ENCODE data around the gene SPDYC.
A peak's percentile ranks its signal among the peaks of the same experiment; 100 is the strongest.

Gene SPDYC

DNA sequence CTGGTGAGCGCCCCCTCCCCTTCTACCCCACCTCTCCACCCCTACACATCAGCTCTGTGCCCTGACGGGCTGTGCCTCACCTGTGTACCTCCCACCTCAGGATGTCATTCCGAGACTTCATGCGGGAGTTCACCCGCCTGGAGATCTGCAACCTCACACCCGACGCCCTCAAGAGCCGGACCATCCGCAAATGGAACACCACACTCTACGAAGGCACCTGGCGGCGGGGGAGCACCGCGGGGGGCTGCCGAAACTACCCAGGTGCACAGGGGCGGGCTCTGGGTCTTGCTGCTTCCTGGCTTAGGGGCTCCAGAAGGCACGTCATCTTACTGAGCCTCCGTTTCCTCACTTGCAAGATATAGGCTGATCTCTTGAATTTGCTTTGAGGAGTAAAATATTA, 18.5 kb downstream of the SPDYC start:
- no peak for DNase-seq
- Mint-ChIP-seq H3K27ac (no peak overlapping the region), H3K27me3 (no peaks in the 10 kb centered on the region), H3K4me3 (no peak overlapping the region), H3K4me1 (peaks cover 19 to 32% of the 10 kb centered on the region in 2 donors), H3K9me3 (no peaks in the 10 kb centered on the region), H3K36me3 (peaks cover 30 to 42% of the 10 kb centered on the region in 2 donors)
- no peak for ATAC-seq (replicated peaks)

DNA sequence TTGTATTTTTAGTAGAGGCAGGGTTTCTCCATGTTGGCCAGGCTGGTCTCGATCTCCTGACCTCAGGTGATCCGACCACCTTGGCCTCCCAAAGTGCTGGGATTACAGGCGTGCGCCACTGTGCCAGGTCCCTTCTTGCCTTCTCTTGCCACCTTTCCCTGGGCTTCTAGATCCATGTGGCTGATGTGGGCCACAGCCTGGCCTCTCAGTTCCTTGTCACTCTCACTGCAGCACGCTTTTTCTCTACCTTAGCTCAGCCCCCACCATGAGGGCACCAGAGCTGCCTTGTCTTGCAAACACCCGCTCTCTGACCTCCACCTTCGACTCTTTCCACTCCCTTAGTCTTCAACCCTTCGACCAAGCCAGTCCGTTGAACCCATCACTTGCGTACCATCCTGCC, 19.2 kb downstream of the SPDYC start:
- H3K27ac Mint-ChIP-seq: peak overlapping the region; percentile 20
- DNase-seq (no peak), ATAC-seq (replicated peaks) (no peak)
- H3K4me3 Mint-ChIP-seq: no peak overlapping the region
- H3K4me1 Mint-ChIP-seq: peaks cover 16 to 25% of the 10 kb centered on the region in 2 donors
- no peaks in the 10 kb centered on the region for H3K9me3 Mint-ChIP-seq
- peaks cover 27 to 39% of the 10 kb centered on the region in 2 donors for H3K36me3 Mint-ChIP-seq
- no peaks in the 10 kb centered on the region for H3K27me3 Mint-ChIP-seq

DNA sequence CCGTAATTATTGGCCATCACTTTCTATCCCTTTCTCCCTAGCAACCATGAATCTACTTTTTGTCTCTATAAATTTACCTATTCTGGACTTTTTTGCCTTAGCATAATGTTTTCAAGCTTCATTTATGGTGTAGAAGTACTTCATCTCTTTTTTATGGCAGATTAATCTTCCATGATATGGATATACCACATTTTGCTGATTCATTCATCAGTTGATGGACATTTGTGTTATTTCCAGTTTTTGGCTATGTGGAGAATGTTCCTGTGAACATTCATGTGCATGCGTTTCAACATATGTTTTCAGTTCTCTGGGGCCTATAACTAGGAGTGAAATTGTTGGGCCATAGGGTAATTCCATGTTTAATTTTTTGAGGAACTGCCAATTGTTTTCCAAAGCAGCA, 24.5 kb downstream of the SPDYC start:
- no peak for ATAC-seq (replicated peaks)
- Mint-ChIP-seq H3K4me1 (peaks cover 16 to 23% of the 10 kb centered on the region in 2 donors), H3K36me3 (peaks cover 29 to 42% of the 10 kb centered on the region in 2 donors), H3K9me3 (no peaks in the 10 kb centered on the region), H3K4me3 (no peak overlapping the region), H3K27me3 (no peaks in the 10 kb centered on the region), H3K27ac (no peak overlapping the region)
- no peak for DNase-seq

DNA sequence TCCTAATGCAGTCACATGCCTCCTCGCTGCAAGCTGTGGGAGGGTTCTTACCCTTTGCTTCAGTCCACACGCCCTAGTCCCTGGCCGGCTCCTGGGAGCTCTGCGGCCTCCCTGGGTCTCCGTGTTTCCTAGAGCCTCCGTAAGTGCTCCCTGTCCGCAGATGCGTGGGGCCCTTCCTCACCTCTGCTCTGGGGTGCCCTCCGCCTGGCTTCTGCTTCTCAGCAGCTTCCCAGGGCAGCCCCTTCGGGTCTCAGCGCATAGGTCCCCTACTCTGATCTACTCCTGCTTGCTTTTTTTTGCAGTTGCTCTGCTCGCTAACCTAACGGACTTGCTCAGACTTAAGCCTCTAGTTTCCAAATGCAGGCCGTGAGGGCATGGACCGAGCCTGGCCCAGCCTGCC, 34.1 kb downstream of the SPDYC start:
- Mint-ChIP-seq H3K4me3 (no peak overlapping the region), H3K36me3 (peaks cover 50 to 61% of the 10 kb centered on the region in 2 donors), H3K9me3 (no peaks in the 10 kb centered on the region), H3K27me3 (no peaks in the 10 kb centered on the region), H3K4me1 (peaks cover 5 to 22% of the 10 kb centered on the region in 2 donors), H3K27ac (no peak overlapping the region)
- DNase-seq: no peak
- ATAC-seq (replicated peaks): no peak

DNA sequence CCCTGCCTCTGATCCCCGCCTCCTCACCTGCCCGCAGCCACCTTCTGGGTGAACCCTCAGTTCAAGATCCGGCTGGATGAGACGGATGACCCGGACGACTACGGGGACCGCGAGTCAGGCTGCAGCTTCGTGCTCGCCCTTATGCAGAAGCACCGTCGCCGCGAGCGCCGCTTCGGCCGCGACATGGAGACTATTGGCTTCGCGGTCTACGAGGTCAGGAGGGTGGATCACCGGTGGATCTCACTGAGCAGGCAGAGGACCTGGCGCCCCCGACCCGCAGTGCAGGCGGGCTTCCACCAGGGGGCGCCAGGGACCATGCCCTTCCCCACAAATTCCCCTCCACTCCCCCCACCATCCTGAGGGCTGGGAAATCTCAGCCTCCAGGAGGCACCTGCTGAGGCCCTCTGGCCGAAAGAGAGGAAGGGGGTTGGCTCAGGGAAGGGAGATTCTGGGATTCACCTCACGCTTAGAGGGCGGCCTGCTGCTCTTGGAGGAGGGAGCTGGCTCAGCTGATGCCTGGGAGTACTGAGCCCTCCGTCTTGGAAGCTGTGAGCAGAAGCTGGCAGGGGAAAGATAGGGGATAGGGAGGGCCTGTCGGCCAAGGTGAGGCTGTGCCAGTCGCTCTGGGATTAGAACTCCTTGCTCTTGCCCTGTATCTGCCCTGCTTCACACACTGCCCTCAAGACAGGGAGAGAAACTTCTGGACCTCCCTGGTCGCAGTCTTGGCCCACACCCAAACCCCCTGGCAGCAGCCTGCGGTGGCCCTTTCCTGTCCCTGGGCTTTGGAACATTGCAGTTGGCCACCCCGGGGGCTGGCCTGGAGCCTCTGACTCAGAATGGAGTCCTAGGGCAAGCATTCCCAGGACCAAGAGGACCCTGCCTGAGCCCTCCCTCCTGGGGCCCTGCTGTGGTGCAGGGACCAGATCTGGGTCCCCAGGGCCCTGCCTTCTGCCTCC, 34.9 kb downstream of the SPDYC start:
- Mint-ChIP-seq H3K27me3 (no peaks in the 10 kb centered on the region), H3K36me3 (peaks cover 56 to 61% of the 10 kb centered on the region in 2 donors), H3K27ac (peak overlapping the region; percentile 51), H3K4me1 (peaks cover 5 to 22% of the 10 kb centered on the region in 2 donors), H3K9me3 (no peaks in the 10 kb centered on the region), H3K4me3 (no peak overlapping the region)
- DNase-seq (no peak), ATAC-seq (replicated peaks) (peak; percentile 73 to 74)

DNA sequence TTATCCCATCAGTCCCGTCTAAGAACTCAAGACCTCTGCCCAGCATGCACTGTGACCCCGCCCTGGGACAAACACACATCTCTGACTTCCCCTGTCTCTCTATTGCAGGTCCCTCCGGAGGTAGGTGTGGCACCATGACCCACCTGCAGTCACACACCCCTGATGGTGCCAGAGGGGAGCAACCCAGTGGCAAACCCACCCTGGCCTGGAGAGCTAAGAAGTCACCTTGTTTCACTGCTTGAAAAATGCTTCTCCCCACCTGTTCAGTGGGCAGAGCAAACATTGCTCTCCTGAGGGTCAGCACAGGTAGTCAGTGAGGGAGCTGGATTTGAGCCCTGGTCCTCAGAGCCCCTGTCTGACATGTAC, 35.6 kb downstream of the SPDYC start:
- Mint-ChIP-seq H3K4me1 (peaks cover 5 to 19% of the 10 kb centered on the region in 2 donors), H3K36me3 (peaks cover 54 to 60% of the 10 kb centered on the region in 2 donors), H3K27ac (peak overlapping the region; percentile 21)

DNA sequence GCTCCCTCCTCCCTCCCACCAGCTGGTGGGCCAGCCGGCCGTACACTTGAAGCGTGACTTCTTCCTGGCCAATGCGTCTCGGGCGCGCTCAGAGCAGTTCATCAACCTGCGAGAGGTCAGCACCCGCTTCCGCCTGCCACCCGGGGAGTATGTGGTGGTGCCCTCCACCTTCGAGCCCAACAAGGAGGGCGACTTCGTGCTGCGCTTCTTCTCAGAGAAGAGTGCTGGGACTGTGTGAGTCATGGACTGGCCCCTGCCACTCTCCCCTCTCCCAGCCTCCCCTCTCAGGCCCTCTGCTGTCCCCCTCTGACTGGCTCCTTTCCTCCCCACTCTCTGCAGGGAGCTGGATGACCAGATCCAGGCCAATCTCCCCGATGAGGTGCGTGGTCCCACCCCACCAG, 36.4 kb downstream of the SPDYC start:
- no peak overlapping the region for H3K4me3 Mint-ChIP-seq
- no peak overlapping the region for H3K27ac Mint-ChIP-seq
- no peaks in the 10 kb centered on the region for H3K9me3 Mint-ChIP-seq
- ATAC-seq (replicated peaks) (no peak), DNase-seq (no peak)
- H3K36me3 Mint-ChIP-seq: peaks cover 53 to 60% of the 10 kb centered on the region in 2 donors
- no peaks in the 10 kb centered on the region for H3K27me3 Mint-ChIP-seq
- peaks cover 5 to 11% of the 10 kb centered on the region in 2 donors for H3K4me1 Mint-ChIP-seq

More for the DNA sequence above, 35.6 kb downstream of the SPDYC start:
- no peak for ATAC-seq (replicated peaks)
- no peak overlapping the region for H3K4me3 Mint-ChIP-seq
- no peaks in the 10 kb centered on the region for H3K9me3 Mint-ChIP-seq
- H3K27me3 Mint-ChIP-seq: no peaks in the 10 kb centered on the region
- DNase-seq: no peak

DNA sequence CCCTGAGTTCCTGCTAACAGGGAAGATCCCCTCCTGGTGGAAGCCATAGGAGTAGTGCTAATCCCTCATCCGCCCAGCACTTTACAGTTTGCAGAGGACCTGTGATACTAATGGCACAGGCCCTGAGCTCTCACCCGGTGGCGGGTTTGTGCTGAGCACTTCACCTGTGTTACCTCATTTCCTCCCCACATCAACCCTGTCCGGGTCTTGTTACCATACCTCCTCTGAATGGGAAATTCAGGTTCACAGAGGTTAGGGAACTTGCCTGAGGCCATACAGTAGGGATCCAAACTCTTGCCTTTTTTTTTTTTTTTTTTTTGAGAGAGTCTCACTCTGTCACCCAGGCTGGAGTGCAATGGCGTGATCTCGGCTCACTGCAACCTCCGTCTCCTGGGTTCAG, 36.9 kb downstream of the SPDYC start:
- Mint-ChIP-seq H3K4me3 (no peak overlapping the region), H3K4me1 (peaks cover 5 to 11% of the 10 kb centered on the region in 2 donors), H3K27me3 (no peaks in the 10 kb centered on the region), H3K36me3 (peaks cover 54 to 60% of the 10 kb centered on the region in 2 donors), H3K27ac (peak overlapping the region; percentile 66), H3K9me3 (no peaks in the 10 kb centered on the region)
- ATAC-seq (replicated peaks) (no peak), DNase-seq (no peak)

DNA sequence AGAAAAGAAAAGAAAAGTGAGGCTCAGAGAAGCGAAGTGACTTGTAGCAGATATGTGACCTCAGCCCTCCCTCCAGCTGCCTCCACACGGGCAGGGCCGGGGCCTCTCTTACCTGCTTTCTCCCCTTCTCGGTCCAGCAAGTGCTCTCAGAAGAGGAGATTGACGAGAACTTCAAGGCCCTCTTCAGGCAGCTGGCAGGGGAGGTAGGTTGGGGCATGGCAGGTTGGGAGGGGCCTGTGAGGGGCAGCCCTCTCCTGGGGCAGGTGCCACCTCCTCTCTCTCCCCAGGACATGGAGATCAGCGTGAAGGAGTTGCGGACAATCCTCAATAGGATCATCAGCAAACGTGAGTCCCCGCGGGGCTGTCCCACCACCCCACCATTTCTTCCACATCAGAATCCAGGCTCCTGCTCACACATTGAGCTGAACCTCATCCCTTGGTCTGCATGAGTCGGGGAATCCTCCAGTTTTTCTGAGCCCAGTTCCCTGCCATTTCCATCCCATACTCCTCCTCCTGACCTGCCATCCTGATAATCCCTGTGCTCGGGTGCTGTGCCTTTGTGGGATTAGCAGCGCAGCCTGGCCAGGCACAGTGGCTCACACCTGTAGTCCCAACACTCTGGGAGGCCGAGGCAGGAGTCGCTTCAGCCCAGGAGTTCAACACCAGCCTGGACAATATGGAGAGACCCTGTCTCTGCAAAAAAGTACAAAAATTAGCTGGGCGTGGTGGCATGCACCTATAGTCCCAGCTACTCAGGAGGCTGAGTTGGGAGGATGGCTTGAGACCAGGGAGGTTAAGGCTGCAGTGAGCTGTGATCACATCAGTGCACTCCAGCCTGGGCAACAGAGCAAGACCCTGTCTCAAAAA, 38.1 kb downstream of the SPDYC start:
- H3K27ac Mint-ChIP-seq: no peak overlapping the region
- ATAC-seq (replicated peaks) (no peak), DNase-seq (no peak)
- H3K27me3 Mint-ChIP-seq: no peaks in the 10 kb centered on the region
- no peaks in the 10 kb centered on the region for H3K9me3 Mint-ChIP-seq
- no peak overlapping the region for H3K4me3 Mint-ChIP-seq
- peaks cover 5 to 16% of the 10 kb centered on the region in 2 donors for H3K4me1 Mint-ChIP-seq
- H3K36me3 Mint-ChIP-seq: peaks cover 53 to 62% of the 10 kb centered on the region in 2 donors

DNA sequence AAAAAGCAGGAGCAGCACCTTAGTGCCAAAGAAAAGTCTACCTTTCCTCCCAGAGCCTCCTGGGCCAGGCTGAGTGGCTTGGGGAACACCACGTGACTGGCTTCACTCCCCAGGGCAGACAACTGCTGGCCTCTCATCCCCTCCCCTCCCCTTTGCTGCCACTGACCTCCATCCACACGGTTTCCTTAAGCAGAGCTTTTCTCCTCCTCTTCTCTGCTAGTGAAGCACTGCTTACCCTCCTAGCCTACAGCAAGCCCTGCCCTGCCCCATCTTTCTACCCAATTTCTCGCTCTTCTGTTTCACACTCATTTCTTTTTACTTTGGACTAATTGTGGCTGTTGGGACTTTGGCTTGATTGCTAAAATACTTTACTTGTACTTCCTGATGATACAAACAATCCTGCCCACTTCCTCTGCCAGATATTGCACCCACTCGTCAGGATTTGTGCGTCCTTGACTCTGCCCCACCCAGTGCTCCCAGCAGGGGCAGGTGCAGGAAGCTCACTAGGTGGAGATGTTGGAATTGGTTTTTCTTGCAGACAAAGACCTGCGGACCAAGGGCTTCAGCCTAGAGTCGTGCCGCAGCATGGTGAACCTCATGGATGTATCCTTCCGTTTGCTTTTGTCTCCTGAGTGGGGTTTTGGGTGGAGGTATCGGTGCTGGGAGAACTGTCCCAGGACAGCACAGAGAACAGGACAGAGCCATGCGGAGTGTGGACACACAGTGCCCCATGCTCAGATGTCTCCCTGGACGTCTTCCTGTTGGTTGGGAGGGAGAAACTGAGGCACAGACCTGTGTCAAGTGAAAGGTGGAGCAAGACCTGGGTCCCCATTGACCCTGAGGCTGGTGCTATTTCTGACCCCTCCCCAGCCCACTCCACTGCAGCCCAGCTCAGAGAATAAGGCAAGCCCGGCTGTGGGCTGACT, 39.0 kb downstream of the SPDYC start:
- no peak for ATAC-seq (replicated peaks)
- Mint-ChIP-seq H3K36me3 (peaks cover 53 to 61% of the 10 kb centered on the region in 2 donors), H3K9me3 (no peaks in the 10 kb centered on the region), H3K4me3 (no peak overlapping the region), H3K4me1 (peaks cover 12 to 25% of the 10 kb centered on the region in 2 donors), H3K27ac (no peak overlapping the region), H3K27me3 (no peaks in the 10 kb centered on the region)
- DNase-seq: no peak

DNA sequence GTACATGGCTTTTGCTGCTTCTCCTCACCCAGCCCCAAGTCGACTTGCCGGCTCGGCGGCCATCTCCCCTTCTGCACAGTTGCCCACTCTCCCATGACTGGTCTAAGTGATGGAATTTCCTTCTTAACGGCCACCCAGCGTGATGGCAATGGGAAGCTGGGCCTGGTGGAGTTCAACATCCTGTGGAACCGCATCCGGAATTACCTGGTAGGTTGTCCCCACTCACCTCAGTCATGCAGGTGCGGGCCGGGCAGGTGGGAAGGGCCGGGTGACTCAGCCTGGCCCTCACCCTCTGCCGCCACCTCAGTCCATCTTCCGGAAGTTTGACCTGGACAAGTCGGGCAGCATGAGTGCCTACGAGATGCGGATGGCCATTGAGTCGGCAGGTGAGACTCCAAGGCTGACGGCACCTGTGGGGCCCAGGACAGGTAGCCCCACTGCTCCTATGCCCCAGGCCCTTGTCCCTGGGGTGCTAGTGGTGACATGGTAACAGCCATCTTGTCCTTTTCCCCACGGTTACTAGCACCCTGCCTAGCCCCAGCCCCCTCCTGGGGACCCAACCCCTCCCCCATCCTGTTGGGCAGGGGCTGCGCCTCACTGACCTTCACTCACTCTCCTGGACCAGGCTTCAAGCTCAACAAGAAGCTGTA, 39.8 kb downstream of the SPDYC start:
- Mint-ChIP-seq H3K9me3 (no peaks in the 10 kb centered on the region), H3K27me3 (no peaks in the 10 kb centered on the region), H3K4me1 (peaks cover 17 to 25% of the 10 kb centered on the region in 2 donors), H3K4me3 (no peak overlapping the region), H3K36me3 (peaks cover 46 to 53% of the 10 kb centered on the region in 2 donors), H3K27ac (no peak overlapping the region)
- no peak for DNase-seq
- no peak for ATAC-seq (replicated peaks)

DNA sequence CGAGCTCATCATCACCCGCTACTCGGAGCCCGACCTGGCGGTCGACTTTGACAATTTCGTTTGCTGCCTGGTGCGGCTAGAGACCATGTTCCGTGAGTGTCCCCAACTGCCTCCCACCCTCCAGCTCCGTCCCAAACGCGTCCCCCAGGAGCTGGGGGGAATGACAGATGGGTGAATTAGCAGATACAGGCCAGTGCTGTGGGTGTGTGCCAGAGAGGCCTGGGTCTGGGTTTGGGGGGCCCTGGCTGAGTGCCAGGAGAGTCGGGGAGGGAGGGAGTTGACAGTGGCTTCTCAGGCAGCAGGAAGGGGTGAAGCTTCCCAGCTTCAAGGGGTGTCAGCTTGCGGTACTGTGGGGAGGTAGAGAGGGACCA, 40.3 kb downstream of the SPDYC start:
- ATAC-seq (replicated peaks): no peak
- H3K27me3 Mint-ChIP-seq: peaks cover 0 to under 1% of the 10 kb centered on the region in 2 donors
- no peak for DNase-seq
- no peak overlapping the region for H3K27ac Mint-ChIP-seq
- peaks cover 19 to 26% of the 10 kb centered on the region in 2 donors for H3K4me1 Mint-ChIP-seq
- peaks cover 44 to 51% of the 10 kb centered on the region in 2 donors for H3K36me3 Mint-ChIP-seq
- peaks cover 0 to under 1% of the 10 kb centered on the region in 2 donors for H3K9me3 Mint-ChIP-seq
- H3K4me3 Mint-ChIP-seq: no peak overlapping the region

DNA sequence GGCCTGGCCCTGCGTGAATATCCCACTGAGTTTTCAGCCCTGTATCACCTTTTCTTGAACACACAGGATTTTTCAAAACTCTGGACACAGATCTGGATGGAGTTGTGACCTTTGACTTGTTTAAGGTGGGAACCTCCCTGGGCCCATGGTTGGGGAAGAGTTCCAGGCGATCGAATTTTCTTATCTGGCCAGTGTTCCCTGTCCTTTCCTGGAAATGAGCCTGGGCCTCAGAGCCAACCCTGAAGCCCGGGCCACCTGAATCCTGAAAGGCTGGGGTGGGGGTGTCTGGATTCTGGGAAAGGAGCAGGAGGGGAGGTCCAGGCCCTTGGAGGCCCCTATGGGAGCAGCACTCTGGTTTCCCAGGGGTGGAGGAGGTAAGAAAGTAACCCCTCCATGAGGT, 40.7 kb downstream of the SPDYC start:
- Mint-ChIP-seq H3K36me3 (peaks cover 44 to 51% of the 10 kb centered on the region in 2 donors), H3K27me3 (peaks cover 3 to 4% of the 10 kb centered on the region in 2 donors), H3K4me3 (no peak overlapping the region), H3K27ac (no peak overlapping the region), H3K9me3 (peaks cover 3 to 4% of the 10 kb centered on the region in 2 donors), H3K4me1 (peaks cover 23 to 30% of the 10 kb centered on the region in 2 donors)
- DNase-seq: no peak
- ATAC-seq (replicated peaks): no peak
